GM19239 (cell line): Measurements from ENCODE around the gene RPS6KA4.

Experiments
- DNase-seq: peaks from one replicate; pipeline ENCODE4 v3.0.0; 2011; ENCODE audit warnings: low spot score; ENCODE audit not compliant: insufficient read length
- FAIRE-seq: peaks from 2 replicates; lab custom pipeline; 2011; peaks lifted over from hg19 to GRCh38; lab: Jason Lieb, UNC

Gene RPS6KA4

DNA sequence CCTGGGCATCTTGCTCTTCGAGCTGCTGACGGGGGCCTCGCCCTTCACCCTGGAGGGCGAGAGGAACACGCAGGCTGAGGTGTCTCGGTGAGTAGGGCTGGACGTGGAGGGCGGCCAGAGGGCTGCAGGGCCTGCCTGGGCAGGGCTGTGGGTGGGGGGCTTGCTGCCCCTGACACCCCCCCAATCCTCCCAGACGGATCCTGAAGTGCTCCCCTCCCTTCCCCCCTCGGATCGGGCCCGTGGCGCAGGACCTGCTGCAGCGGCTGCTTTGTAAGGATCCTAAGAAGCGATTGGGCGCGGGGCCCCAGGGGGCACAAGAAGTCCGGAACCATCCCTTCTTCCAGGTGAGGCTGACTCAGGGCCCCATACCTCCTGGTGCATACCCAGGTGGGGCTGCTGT lies 2.7 kb downstream of the RPS6KA4 start:
- DNase-seq = no peak
- FAIRE-seq = no peak

DNA sequence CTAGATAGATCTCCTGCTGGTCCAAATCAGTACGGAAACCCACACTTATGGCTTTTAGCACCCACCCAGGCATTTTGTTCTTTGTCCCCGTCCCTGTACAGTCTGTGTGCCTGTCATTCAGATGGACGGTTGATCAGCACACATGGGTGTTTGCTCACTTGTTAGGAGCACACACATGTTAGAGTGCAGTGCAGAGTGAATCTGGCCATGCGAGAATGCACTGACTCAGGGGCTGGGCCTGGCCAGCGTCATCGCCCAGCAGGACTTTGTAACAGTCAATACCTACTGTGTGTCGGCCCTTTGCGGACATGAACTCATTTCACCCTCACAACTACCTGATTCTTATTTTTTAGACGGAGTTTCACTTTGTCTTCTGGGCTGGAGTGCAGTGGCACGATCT lies 3.4 kb downstream of the RPS6KA4 start:
- FAIRE-seq (no peak), DNase-seq (no peak)

DNA sequence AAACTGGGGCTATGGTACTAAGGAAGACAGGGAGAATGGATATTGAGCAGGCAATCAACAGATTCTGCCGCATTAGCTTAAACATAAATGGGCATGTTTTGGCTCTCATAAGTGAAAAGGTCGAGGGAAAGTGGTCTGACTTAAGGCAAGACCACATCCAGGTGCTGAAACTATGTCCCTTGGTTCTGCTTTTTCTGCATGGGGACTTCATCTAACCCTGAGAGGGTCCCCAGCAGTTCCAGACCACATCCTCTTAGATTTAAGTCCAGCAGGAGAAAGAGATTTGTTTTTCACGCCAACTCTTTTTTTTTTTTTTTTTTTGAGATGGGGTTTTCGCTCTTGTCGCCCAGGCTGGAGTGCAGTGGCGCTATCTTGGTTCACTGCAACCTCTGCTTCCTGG lies 5.5 kb downstream of the RPS6KA4 start:
- FAIRE-seq = no peak
- DNase-seq = no peak

DNA sequence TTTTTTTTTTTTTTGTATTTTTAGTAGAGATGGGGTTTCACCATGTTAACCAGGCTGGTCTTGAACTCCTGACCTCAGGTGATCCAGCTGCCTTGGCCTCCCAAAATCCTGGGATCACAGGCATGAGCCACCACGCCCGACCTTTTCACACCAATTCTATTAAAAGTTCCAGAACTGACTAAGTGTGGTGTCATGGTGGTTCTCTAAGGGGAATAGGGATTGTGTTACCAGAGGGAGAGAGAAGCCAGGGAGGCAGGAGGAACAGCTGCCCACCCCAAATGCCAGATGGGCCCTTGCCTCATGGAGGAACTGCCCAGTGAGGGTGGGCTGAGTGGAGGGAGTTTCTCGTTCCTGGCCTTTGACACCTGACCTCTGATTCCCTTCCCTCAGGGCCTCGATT lies 5.9 kb downstream of the RPS6KA4 start:
- DNase-seq (no peak), FAIRE-seq (no peak)

DNA sequence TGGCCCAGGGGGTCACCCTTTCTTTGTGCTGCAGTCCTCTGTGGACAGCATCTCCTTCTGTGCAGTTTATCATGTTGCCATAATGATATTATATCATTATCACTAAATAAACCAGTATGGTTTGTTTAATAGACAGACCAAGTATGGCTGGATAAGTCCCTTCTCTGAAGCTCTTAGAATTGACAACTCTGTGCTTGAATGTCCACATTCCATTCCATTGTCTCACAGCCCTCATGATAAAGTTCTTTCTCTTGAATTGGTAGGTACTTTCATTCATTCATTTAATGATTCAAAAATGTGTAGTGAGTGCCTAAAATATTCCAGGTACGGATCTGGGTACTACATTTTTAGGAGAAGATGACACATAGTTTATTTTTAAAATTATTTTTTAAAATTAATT lies 7.8 kb downstream of the RPS6KA4 start:
- DNase-seq = no peak
- FAIRE-seq = no peak

DNA sequence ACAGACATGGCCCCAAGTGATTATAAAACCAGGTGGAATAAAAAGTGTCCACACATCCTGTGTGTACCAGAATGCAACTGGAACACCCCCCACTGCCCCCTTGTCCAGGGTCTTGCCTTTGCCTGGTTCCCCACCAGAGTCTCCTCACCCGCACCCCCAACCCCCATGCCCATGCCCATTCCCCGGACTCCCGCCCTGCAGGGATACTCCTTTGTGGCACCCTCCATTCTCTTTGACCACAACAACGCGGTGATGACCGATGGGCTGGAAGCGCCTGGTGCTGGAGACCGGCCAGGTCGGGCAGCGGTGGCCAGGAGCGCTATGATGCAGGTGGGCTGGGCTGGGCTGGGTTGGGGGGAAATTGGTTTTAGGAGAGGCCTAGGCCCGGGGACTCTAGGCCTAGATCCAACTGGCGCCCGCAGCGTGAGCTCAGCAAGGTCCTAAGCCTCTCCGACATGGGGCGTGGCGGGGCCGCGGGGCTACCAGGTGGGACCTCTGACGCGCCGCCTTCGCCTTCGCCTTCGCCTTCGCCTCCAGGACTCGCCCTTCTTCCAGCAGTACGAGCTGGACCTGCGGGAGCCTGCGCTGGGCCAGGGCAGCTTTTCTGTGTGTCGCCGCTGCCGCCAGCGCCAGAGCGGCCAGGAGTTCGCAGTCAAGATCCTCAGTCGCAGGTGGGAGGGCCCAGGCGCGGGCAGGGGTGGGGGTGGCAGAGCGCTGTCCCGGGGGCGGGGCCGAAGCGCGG lies 9.1 kb downstream of the RPS6KA4 start:
- DNase-seq = no peak
- no peak for FAIRE-seq

GRCh38 chr11:64368673-64369074 lies 9.7 kb downstream of the RPS6KA4 start:
- FAIRE-seq = no peak
- DNase-seq = no peak

DNA sequence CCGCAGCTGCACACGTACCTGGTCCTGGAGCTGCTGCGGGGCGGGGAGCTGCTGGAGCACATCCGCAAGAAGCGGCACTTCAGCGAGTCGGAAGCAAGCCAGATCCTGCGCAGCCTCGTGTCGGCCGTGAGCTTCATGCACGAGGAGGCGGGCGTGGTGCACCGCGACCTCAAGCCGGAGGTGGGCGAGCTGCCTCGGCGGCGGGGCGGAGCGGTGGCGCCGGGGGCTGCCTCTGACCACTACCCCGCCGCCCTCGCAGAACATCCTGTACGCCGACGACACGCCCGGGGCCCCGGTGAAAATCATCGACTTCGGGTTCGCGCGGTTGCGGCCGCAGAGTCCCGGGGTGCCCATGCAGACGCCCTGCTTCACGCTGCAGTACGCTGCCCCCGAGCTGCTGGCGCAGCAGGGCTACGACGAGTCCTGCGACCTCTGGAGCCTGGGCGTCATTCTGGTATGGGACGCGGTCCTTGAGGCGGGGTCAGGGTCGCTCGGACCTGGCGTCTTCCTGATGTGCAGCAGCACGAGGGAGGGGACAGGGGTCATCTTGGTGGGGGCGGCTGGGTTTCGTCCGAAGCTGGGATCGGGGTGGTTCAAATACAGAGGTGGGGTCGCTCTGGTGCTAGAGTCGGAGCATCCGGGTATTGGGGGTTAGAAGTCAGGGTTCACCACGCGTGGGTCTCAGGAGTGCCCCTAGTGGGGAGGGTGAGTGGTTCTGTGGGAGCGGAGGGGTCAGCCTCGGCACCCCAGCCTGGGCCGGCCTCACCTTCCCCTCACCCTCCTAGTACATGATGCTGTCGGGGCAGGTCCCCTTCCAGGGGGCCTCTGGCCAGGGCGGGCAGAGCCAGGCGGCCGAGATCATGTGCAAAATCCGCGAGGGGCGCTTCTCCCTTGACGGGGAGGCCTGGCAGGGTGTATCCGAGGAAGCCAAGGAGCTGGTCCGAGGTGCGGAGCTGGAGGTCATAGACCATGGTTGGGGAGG lies 10.8 kb downstream of the RPS6KA4 start:
- DNase-seq (no peak), FAIRE-seq (no peak)

- no peak for FAIRE-seq
- no peak for DNase-seq
Measured at GRCh38 chr11:64371201-64371600, 12.2 kb downstream of the RPS6KA4 start.

DNA sequence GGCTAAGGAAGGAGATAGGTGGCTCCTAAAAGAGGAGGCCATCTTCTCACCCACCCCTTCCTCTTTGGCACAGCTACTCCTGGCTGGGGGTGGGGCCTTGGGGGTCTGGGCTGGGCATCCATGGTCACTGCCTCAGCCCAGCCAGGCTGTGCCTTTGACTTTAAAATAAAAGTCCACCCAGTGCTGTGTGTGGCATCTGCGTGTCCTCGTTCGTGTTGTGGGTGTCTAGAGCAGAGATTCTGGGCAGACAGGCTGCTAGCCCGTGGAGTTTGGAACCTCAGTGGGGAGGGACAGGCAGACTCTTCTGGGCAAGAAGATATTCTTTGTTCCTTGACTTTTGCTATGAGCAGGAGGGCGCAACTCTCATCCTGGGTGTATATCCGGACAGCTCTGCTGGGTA lies 13.1 kb downstream of the RPS6KA4 start:
- DNase-seq (no peak), FAIRE-seq (no peak)

DNA sequence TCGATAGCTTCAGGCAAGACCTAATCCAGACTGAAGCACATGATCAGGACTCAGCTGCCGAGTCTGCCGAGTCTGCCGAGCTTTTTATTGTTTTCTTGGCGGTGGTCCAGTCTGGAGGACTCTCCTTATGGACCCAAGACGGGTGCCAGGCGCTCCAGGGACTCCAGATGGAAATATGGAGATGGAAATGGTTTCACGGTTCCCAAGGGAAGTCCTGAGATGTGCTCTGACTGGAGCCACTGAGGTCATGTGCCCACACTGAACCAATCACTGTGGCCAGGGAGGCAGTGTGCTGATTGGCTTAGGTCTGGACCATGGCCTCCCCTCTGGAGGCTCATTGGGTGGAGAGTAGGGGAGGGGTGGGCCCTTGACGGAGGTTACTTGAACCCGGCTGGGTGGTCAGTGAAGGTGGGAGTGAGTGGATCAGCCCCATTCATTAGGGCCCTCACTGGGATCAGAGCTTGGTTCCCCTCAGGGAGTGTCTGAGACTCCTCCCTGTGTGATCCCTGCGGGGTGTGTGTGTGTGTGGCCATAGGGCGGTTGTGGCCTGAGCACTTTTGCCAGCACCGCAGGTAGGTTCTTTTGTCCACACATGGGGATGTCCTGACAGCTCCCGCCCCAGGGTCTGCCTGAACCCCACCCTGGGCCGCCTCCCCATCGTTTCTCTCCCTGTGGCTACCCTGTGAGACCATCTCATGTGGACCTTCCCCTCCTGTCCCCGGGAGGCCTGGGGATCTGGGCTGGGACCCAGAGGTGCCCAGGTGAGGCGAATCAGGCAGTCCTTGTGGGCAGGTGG lies 14.0 kb downstream of the RPS6KA4 start:
- DNase-seq (no peak), FAIRE-seq (no peak)

DNA sequence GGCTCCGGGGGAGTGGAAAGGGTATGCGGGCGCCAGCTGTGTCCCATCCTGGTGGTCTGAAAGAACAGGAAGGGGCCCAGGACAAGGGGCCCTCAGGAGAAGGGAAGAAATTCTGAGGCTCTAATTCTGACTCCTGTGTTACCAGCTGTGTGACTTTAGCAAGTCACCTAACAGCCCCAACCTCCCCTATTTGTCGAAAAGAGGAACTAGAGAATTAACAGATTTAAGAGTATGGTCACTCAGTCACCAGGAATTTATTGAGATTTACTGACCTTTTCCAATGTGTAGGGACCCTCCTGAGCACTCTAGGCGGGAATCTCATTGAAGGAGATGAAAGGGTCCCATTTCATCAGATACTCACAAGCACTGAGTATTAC lies 14.6 kb downstream of the RPS6KA4 start:
- DNase-seq (no peak), FAIRE-seq (no peak)

GRCh38 chr11:64376071-64376470 lies 17.1 kb downstream of the RPS6KA4 start:
- DNase-seq (no peak), FAIRE-seq (no peak)

DNA sequence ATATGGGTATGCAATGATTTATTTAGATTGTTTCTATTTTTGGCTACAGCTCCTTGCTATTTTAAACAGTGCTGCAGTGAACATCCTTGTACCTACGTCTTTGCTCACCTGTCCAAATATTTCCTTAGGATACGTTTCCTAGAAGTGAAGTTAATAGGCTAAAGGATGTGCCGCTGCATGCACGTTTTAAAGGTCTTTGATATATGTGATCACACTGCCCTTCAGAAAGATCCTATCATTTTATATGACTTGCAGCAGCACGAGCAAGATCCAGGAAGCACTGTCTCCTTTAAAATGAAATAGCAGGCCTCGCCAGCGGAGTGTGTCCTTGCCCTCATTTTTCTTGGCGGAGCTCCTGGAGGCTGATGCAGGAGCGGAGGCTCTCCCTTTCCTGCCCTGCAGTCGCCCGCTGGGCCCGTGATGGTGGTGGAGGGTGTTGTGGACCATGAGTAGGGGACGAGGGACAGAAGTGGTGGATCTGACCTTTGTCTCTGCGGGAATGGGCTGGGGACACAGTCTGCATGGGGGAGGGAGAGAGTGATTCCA lies 19.4 kb downstream of the RPS6KA4 start:
- FAIRE-seq = no peak

GRCh38 chr11:64379160-64379559 lies 20.2 kb downstream of the RPS6KA4 start:
- FAIRE-seq (no peak), DNase-seq (no peak)

More for the DNA sequence above, 19.4 kb downstream of the RPS6KA4 start:
- no peak for DNase-seq

DNA sequence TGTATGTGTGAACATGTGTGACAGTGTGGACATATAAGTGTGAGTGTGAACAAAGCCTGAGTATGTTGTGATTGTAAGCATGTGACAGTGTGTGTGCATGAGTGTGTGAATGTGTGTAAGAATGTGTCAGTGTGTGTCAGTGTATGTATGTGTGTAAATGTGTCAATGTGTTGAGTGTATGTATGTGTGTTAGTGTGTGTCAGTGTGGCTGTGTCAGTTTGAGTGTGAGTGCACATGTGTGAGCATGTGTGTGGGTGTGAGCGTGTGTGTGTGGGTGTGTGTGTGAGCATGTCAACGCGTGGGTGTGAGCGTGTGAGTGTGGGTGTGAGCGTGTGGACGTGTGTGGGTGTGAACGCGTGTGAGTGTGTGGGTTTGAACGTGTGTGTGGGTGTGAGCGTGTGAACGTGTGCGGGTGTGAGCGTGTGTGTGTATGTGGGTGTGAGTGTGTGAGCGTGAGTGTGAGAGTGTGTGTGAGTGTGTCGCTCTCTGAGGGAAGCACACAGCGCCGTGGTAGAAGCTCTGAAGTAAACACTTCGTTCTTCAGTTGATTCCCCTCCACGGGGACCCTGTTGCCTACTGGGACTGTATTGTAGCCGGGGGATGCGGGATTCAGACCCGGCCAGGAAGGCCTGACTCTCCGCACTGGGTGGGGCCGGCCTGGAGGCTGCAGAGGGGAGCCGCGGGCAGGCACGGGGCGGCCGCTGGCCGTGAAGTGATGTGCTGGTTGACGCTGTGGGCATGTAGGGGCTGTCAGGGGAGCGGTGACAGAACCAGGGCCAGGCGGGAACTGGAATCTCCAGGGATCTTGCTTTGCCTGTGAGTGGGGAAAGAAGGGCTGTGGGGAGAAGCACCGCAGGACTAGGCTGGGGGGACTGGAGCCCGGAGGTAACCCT lies 21.1 kb downstream of the RPS6KA4 start:
- FAIRE-seq = no peak

GRCh38 chr11:64381350-64381749 lies 22.4 kb downstream of the RPS6KA4 start:
- no peak for FAIRE-seq

More for the DNA sequence above, 21.1 kb downstream of the RPS6KA4 start:
- DNase-seq = no peak

DNA sequence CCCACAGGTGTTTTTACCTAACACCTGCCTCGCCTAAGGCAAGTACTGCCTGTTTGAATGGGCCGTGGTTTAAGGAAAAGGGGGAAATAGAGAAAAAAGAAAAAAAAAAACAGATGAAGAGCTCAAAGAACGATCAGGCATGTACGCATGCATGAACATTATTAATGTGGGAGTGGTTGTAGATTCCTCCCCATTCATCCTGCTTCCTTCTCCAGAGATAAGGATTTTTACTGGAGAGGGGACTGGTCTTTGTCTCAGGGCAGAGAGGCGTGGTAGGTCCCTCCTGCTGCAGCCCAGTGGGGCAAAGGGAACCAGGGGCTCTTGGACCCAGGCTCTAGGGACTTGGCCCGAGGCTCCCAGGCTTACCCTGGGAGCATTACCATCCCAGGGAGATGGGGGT lies 23.1 kb downstream of the RPS6KA4 start:
- FAIRE-seq = no peak
- DNase-seq = no peak

More at GRCh38 chr11:64381350-64381749, 22.4 kb downstream of the RPS6KA4 start:
- no peak for DNase-seq

DNA sequence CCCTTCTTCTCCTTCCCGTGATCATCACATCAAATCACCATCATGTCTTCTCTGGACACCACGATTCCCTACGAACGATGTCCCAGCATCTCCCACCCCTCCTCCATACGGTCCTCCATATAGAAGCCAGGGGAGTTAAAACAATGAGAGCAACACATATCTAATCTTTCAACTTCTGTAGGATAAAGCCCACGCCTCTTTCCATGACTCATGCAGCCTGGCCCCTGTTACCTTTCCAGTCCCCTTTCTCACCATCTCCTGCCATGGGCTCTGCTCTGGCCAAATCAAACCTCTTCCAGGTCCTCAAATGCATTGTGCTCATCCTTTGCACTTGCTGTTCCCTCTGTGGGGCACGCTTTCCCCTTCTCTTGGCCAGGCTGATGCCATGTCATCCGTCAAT lies 23.6 kb downstream of the RPS6KA4 start:
- FAIRE-seq = no peak
- no peak for DNase-seq
